Fibroblast of skin of scalp (primary cell): ENCODE results near the gene GALNT9.

Experiments
- DNase-seq: peaks from one replicate; pipeline ENCODE4 v3.0.0-alpha.2; 2013

Gene GALNT9

DNA sequence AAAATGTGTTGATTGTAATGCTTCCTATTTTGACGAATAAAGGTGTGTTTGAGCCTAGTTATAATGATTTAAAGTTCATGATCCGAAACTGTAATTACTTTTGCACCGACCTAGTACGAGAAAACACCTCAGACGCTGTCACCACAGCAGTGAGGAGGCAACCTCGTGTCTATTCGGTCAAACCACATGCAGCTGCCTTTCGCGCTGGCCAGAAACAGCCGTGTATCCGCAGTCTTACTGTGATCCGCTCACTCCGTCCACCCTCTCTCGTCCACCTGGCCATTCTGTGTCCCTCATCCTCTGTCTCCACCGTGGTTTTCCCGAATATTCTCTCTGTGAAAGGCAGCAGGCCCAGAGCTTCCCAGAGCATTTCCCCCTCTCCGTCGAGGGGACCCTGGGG is 118.1 kb downstream of the GALNT9 start:
- DNase-seq: no peak

DNA sequence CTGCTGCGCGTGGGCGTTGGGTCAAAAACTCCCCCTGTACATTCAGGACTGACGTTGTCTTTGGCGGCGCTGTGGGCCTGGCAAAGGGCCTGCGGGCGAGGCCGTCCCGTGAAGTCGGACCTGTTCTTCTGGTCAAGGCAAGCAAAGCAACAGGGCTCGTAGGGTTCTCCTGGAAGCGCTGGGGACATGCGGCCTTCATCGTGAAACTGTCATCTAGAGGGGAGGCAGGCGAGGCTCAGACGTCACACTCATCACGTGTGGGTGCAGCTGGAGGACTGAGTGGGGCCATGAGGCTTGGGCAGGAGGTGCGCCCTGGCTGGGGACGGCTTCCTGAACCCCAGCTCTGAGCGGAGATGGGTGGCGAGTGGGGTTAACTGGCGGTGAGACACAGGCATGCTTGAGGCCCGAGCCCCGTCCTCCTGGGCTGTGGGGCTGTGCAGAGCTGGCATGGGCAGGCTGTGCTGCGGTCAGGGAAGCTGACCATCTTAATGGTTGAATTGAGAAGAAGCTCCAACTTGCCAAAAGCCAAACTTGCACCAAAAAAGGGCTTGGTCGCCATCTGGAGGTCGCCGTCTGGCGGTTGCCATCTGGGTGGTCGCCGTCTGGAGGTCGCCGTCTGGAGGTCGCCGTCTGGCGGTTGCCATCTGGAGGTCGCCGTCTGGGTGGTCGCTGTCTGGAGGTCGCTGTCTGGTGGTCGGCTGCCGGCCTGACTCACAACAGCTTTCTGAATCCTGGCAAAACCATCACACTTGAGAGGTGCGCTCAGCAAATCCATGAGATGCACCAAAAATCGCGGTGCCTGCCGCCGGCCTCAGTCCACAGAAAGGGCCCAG is 119.0 kb downstream of the GALNT9 start:
- DNase-seq: no peak

DNA sequence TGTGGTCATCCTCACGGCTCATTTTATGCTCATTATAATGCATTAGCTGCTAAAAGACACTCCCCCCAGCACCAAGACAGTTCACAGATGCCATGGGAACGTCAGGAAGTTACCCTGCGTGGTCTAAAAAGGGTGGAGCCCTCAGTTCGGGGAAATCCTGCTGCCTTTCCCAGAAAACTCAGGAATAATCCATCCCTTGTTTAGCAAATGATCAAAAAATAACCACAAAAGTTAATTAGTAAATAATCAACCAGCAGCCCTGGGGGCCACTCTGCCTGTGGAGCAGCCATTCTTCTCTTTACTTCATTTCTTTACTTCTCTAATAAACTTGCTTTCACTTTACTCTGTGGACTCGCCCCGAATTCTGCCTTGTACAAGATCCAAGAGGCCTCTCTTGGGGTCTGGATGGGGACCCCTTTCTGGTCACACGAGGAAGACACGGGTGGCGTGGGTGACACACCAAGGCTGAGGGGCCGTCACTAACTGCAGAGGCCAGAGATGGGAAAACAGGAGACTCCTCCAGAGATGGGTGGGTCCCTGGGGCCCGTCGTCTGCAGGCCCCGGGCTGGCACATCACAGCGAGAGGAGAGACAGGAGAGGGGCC is 119.7 kb downstream of the GALNT9 start:
- DNase-seq: no peak

DNA sequence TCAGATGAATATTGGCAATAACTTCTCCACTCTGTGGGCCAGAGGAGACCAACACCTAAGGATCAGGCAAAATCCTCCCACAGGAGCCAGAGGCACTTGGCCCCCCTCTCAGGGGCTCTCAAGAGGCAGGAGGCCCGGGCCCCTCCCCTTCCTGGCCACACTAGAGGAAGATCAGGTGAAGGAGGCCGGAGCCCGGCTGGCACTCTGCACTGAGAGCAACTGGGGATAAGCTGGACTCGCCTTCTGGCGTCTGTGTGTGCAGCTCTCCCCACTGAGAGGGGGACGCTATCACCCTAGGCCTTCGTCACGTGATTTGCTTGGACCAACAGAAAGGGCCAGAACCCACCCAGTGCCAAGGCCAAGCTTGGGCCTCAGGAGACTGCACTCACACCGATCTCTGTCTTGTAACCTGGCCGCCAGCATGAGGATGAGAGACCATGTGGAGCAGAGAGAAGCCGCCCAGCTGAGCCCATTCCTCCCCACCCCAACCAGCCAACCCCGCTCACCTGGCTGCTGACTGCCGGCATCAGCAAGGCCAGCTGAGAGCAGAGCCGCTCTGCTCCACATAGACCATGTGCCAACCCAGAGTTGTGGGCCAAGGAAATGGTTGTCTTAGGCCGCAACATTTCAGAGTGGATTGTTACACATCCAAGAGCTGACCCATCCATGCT is 121.1 kb downstream of the GALNT9 start:
- DNase-seq: no peak

DNA sequence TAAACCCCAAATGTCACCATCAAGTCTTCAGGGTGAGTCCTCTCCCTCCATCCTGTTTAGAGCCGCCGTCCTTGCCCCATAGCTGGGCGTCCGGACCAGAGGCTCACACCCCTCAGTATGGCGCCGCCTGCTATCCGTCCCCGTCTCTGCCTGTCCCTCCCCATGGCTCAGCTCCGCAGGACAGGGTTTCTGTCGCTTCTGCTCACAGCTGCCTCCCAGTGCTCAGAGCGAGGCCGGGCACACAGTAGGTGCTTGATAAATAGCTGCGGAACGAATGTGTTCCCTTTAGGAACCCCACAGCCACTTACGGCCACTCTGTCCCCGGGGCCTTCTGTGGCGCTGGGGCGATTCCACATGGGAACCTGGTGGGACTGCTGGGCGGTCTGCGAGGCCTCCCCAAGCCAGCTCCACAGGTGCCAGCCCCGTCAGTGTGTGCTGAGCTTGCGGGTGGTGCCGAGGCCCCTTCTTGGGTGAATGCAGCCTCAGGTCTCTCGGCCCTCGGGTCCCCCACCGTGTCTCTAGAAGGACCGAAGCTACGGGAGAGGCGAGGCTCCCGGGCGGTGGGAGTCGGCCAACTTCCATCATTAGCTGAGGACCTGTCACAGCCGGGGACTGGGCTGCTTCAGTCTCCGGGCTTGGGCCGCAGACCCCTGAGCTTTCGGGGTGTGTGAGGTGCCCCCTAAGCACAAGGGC is 122.2 kb downstream of the GALNT9 start:
- no peak for DNase-seq

DNA sequence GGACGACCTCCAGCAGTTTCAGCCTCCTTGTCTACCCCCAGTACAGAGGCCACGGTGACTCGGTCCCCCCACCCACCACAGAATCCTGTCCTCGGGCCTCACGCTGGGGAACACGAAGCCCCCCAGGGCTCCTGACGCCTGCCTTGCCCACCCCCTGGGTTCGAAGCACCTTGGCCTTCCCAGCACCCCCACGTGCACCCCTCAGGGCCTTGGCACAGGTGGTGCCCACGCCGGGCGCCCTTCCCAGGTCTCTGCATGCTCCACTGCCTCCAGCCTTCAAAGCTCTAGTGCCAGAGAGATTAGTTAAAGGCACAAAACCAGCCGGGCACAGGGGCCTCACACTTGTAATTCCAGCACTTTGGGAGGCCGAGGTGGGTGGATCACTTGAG is 123.3 kb downstream of the GALNT9 start:
- DNase-seq: no peak

DNA sequence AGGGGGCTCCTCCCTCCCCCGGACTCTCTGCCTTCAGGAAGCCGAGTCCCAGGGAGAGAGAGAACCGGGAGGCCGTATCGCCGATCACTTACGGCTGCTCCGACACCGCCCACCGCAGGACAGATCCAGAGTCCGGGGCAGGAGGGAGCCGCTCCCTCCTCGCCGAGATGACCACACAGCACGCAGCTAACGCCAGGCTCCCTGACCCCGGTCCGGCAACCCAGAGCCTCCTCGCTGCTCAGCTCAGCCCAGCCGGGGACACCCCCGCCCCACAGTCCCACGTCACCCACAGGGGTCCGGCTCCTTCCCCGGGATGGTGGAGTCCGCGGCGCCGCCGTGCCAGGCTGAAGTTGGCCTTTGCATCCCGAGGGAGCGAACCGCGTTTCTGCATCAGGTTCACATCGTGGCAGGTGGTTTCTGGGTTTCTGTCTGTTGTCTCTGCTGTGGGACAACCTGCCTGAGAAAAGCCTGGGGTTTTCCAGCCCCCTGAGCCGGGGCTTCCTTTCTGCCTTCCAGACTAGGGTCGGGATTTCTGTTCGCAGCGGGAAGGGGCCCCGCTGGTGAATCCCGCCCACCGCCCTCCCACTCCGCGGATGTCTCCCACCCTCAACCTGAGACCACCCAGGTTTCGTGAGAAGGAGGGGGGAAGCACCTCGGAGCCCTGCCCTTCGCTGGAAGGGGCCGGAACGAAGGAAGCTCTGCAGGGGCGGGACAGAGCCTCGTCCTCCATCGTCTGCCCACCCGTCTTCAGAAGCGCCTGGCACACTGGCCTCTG is 123.9 kb downstream of the GALNT9 start:
- DNase-seq: no peak

DNA sequence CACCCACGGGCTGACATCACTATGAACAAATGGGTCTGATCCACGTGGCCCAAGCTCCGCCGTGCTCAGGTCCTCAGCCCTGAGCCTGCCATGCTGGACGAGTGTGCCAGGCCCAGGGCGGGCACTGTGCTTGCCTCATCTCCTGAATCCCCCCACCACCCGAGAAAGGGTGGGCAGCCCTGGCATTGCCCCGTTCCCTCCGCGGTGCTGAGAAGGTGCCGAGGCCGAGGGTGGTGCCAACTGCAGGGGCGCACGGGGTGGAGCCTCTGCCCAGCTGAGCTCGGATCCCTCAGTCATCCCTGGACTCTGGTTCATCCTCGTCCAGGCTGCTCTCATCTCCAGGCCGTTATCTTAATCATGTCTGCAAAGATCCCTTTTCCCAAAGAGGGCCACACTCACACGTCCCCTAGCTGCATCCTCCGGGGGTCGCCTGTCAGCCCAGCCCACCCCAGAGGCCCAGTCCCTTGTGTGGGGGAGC is 124.6 kb downstream of the GALNT9 start:
- DNase-seq: no peak

DNA sequence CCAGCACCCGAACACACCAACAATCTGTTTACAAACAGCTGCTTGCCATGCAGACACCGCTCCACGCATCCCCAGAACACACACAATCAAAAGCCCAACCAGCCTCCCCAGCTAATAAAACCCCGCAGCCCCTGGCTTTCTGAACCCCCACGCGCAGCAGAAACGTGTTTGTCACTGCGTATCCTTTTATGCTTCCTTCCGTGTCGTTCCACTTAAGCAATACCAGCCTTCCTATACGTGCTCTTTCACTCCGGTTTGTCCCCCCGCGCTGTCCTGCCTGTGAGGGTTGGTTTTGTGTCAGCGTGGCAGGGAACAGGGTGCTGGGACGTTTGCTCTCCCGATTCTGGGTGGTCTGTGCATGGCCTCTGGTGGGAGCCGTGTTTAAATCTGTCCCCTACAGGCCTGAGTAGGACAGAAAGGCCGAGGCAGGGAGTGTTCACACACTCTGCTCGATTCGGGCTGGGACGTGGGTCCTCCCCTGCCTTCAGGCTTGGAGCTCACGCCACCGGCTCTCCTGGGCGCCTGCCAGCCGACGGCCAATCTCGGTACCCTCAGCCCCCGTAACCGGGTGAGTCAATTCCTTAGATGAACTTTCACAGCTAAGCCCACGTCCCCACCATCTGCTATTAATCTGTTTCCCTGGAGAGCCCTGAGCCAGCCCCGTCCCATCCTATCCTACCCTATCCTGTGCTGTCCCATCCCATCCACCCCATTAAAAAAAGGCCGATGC is 125.2 kb downstream of the GALNT9 start:
- peak; percentile 29 for DNase-seq

DNA sequence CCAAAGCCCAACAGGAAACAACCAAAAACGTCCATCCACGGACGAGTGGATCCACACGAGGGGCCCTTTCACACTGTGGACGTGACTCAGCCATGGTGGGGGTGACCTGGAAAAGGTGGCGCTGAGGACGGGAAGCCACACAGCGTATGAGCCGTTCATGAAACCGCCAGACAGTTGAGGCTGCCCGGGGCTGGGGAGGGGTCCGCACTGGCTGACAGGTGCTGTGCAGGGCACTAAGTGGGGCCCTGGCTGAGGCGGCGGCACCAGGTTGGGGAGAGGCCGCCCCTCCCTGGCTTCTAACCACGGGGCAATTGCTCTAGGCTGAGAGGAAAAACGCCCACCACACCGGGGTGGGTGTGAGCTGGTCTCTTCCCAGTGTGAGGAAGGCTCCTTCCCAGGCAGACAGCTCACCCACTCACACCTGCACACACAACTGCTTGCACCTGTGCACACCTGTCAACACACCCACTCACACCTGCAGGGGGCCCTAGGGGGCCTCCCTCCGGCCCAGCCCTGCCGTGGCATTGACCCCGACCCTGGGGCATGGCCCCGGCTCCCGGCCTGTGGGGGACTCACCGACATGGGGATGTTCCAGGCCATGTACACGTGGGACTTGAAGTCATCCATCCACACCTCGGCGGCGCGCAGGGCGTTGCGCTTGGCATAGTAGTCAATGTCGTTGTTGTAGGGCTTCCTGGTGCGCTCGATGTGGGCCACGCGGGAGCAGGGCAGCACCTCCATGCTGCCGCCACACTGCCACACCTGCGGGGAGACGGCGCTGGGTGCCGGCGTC is 126.3 kb downstream of the GALNT9 start:
- no peak for DNase-seq

DNA sequence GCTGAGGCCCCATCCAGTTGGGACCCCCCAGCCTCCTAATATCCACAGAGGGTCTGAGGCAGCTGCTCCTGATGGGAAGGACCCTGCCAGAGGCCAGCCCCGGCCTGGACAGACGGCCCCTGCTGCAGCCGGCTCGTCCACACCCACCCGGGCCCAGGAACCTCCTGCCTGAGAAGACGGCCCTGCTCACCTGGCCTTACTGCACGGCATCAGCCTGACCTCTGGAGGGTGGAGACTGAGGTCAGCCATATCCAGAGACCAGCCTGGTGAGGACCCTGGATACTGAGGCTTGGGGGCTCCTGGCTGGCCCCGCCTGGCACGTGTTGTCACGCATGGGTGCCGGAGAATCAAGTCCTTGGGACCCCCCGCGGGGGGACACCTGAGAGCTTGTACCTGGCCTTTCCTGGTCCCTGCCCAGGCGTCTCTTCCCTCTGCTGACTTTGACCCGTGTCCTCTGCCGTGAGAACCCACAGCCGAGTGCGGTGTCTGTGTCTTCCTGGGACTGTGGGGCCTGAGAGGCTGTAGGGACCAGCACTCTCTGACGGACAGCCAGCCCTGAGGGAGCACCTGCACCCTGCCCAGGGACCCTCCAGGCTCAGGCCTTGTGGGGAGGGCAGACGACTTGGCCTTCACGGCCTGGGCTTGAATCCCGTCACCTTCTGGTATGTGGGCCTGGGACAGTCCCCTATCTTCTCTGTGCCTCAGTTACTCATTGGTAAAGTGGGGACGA is 127.8 kb downstream of the GALNT9 start:
- DNase-seq: no peak

DNA sequence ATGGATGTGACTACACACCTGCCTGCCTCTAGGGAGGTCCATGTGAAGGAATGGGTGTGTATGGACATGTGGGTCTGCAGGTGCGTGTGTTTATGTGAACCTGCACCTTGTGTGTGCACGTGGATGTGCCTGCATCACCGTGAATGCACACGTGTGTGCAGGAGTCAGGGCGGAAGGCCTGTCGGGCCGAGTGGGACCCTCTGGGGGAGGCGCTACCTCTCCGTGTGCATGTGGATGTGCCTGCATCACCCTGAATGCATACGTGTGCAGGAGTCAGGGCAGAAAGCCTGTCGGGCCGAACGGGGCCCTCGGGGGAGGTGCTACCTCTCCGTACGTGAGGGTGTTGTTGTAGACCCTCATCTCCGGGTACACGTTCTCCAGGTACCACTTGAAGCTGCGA is 128.6 kb downstream of the GALNT9 start:
- no peak for DNase-seq

DNA sequence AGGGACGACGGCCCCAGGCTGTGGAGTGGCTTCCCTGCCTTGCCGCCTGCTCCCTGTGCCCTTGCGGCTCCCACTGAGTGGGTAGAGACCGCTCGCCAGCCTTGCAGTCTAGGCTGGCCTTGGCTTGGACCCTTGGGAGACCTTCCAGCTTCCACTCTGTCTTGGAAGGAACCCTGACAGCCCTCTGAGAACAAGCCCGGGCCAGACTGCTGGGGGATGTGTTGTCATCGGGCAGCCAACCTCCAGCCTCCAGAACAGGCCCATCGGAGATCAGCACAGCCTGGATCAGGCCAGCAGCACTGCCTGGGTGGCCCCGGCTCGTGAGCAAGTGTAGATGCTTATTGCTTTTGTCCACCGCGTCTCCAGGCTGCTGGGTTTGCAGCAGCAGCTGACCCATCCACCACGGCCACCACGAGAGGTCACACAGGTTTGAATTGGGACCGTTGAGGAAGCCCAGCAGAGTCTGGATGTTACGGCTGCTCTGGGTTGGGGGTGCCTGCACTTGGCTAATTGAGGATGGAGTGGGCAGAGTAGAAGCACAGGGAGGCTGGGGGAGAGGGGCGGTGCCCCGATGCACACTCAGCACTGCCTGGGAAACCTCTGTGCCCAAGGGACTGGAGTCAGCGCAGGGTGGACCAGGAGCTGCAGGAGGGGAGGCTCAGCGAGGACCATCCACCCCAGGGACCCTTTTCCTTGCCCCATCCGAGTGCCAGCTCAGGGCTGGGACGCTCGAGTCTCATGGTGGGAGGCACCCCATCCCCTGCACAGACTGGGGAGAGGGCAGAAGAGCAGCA is 129.7 kb downstream of the GALNT9 start:
- no peak for DNase-seq

DNA sequence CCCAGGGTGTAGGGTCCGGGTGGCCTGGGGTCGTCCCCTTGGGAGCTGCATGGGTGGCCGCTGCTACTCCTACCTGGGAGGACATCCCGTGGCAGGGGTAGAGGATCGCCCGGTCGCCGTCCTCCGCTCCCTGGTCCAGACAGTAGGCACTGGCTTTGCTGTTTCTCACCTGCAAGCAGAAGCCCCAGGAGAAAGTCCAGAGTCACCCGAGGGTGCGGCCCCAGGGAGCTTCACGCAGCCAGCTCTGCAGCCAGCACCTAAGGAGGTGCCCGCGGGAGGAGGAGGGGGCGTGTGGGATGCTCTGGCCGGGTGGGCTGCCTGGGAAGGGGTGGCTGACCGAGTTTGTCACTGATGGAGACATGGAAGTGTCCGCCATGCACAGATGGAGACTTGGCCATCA is 130.3 kb downstream of the GALNT9 start:
- DNase-seq: no peak

DNA sequence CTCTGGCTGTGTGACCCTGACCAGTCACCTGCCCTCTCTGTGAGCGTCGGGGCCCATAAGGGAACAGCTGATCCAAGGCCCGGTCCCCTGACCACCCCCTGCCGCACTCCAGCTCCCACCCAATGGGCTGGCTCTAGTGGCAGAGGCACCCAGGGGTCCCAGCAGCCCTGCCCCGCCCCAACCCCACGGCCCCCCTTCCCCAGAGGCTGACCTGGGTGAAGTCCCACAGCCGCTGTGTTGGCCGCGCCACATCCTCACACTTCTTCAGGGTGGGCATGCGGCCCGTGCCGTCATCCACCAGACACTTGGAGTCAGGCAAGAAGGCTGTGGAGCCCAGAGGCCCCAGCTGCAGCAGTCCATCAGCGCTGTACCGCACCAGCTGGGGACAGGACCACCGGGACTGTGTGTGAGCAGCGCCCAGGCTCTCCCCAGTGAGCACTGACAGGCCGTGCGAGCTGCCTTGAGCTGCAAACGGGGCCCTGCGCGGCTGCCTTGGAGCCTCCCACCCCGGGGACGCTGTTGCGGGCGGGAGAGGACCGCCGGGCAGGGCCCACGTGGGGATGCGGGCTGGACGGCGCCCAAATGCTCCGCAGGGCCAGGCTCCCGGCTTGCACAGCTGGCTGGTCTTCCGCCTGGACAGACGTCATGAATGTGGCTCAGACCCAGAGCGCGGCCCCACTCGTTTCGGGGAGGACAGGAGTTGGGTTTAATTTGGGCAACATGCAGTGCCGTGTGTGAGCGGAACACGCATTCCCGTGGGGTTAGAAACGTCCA is 131.6 kb downstream of the GALNT9 start:
- DNase-seq: no peak

DNA sequence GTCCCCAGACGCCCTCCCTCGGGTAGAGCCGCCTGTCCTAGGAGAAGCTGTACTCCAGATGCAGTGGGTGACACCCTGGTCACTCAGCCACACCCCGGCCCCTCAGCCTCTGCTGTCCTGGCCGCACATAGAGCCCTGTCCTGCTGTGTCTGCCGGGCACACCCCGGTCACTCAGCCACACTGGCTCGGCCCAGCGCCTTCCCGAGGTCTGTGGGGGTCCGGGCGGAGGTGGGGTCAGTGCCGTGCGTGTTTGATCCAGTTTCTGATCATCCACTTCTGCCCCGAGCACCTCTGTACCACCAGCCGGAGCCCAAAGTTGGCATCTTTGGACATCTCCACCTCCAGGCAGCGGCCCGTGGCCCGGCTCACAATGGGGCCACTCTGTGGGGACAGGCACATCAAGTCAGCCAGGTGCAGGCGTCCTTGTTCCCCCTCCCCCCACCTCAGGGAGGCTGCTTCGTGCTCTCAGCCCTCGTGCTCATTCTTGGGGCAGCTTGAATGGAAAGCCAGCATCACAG is 132.5 kb downstream of the GALNT9 start:
- DNase-seq: no peak

DNA sequence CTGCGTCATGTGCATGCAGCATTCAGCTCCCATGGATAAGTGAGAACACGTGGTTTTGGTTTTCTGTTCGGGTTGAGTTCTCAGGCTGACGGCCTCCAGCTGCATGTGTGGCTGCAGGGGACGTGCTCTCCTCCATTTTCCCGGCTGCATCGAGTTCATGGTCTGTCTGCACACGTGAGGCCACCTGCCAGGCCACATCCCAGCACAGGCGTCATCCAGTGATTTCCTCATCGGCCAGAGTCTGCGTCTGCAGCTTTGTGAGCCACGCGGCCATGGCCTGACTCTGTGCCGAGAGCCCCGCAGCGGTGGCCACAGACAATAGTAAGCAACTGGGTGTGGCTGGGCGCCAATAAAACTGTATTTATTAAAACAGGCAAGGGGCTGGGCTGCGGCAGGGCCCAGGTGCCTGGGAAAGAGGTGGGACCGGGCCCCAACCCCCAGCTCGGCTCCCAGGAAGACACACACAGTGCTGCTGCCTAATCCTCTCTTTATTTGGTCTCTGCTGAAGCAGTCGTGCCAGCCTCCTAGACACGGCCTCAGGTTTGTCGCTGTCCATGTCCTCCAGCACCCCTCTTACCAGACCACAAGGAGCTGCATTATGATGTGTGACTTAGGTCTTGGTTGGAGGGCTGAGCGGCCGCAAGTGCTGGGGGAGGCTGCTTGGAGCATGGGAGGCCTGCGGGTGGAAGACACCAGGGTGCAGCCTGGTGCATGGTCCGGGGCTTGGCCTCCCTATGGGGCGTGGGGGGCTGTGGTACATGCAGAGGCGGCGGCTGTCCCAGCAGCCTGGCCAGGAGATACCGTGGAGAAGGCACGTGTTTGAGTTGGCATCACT is 133.1 kb downstream of the GALNT9 start:
- no peak for DNase-seq
